ENCODE results near the gene RILP.

RILP gene

GRCh38 chr17:1597861-1598342 is 51.8 kb downstream of the RILP start:
- DNase-seq, result no peak
